ENCODE measurements around the gene ACAP2.
A peak's percentile ranks its signal among the peaks of the same experiment; 100 is the strongest.
"Not testable (repeated sequence)": the region's sequence is repeated elsewhere in the genome, so short reads cannot be mapped to it uniquely, and the experiment has no call there.

ACAP2 gene

DNA sequence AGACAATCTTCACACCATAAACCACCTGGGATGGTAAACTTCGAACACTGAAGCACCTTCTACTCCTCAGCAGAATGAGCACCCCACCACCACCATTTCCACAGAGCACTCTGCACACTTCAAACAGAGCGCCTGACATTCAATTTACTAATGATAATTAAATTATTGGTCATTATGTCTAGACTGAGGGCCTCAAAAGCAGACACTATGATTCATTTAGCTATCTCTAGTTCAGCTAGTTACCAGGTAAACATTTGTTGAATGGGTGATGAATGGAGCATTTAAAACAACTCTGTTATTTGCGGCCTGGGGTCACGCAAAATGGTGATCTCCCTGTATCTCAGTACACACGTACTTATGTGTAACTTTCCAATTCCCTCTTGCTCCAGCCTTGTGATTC is 40.9 kb downstream of the ACAP2 start:
- TF ChIP-seq, protein P1, sequence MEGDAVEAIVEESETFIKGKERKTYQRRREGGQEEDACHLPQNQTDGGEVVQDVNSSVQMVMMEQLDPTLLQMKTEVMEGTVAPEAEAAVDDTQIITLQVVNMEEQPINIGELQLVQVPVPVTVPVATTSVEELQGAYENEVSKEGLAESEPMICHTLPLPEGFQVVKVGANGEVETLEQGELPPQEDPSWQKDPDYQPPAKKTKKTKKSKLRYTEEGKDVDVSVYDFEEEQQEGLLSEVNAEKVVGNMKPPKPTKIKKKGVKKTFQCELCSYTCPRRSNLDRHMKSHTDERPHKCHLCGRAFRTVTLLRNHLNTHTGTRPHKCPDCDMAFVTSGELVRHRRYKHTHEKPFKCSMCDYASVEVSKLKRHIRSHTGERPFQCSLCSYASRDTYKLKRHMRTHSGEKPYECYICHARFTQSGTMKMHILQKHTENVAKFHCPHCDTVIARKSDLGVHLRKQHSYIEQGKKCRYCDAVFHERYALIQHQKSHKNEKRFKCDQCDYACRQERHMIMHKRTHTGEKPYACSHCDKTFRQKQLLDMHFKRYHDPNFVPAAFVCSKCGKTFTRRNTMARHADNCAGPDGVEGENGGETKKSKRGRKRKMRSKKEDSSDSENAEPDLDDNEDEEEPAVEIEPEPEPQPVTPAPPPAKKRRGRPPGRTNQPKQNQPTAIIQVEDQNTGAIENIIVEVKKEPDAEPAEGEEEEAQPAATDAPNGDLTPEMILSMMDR (IDR thresholded peaks at IDR 0.05; ENCODE audit: extremely low read depth, missing control alignments) = no peak
- DNase-seq (ENCODE audit: low spot score) = no peak

- not testable (repeated sequence) for DNase-seq (ENCODE audit: low spot score)
These were observed 44.4 kb downstream of the ACAP2 start for GRCh38 chr3:195398460-195398859.

GRCh38 chr3:195397524-195397923 is 45.3 kb downstream of the ACAP2 start:
- DNase-seq (ENCODE audit: low spot score) = no peak

DNA sequence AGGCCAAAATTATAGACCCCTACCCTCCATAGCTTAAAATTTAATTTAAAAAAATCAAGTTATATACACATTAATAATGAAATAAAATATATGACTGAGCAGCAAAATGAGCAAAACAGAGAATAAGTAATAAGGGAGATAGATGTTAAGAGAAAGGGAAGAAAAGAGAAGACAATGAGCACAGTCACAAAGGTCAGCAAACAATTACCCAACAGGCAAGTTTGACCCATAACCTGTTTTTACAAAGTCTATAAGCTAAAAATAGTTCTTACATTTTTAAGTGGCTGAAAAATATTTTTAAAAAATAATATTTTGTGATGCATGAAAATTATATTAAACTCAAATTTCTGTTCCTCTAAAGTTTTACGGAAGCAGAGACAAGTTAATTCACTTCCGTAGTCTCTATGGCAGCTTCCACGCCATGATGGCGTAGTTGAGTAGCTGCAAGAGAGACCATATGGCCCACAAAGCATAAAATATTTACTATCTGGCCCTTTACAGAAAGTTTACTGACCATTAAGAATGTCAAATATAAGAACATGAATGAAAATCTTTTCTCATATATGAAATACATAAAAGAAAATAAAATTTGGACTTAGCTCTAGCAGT is 47.5 kb downstream of the ACAP2 start:
- TF ChIP-seq, protein P1 (IDR thresholded peaks at IDR 0.05; ENCODE audit: extremely low read depth, missing control alignments) = no peak
- DNase-seq (ENCODE audit: low spot score) = no peak

More at GRCh38 chr3:195397524-195397923, 45.3 kb downstream of the ACAP2 start:
- TF ChIP-seq, protein P1 (IDR thresholded peaks at IDR 0.05; ENCODE audit: extremely low read depth, missing control alignments) = no peak

DNA sequence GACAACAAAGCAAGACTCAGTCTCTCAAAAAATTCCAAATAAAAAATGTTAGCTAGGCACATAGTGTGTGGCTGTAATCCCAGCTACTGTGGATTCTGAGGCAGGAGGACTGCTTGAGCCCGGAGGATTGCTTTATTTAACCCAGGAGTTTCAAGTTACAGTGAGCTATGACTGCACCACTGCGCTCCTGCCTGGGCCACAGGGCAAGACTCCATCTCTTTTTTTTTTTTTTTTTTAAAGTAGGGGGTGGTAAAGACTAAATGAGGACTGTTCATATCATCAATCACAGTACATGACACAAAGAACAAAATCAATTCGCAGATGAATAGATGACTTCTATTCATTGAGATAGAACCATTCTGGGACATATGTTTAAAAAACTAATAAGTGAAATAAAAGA is 48.1 kb downstream of the ACAP2 start:
- DNase-seq (ENCODE audit: low spot score) = no peak
- TF ChIP-seq, protein P1 (IDR thresholded peaks at IDR 0.05; ENCODE audit: extremely low read depth, missing control alignments) = no peak

DNA sequence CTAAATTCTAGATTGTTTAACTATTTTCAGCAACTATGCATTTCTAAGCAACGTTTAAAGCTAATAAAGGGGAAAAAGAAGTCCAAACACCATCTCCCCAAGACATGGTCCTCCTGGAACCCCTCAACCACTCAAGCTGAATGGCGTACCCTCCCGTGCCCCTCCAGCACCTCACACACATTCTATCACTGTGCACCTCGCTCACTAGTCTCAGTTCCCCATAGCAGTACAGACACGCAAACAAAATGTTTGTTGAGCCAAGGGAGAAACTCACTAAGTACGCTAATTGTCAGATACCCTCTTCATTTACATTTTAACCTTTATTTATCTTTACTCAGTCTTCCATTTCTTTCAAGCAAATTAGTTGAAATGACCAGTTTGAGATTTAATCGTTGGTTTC is 48.8 kb downstream of the ACAP2 start:
- TF ChIP-seq, protein P1 (IDR thresholded peaks at IDR 0.05; ENCODE audit: extremely low read depth, missing control alignments) = no peak
- DNase-seq (ENCODE audit: low spot score) = peak; percentile 39

DNA sequence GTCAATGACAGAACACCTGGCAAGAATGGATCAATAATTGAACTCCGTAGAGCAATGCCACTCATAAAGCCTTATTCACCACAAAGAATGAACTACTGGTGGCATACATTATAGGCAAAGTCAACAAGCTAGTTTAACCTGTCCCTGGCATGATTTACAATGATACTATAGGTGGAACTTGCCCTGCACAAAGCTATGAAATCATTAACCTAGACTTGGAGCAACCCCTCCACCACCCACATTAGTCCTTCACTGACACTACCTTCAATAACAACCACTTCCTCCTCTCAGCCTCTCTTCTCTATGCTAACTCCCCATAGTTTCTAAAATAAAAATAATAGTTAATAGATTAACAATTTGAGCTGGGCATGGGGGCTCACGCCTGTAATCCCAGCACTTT is 54.4 kb downstream of the ACAP2 start:
- DNase-seq (ENCODE audit: low spot score) = no peak
- TF ChIP-seq, protein P1 (IDR thresholded peaks at IDR 0.05; ENCODE audit: extremely low read depth, missing control alignments) = no peak

DNA sequence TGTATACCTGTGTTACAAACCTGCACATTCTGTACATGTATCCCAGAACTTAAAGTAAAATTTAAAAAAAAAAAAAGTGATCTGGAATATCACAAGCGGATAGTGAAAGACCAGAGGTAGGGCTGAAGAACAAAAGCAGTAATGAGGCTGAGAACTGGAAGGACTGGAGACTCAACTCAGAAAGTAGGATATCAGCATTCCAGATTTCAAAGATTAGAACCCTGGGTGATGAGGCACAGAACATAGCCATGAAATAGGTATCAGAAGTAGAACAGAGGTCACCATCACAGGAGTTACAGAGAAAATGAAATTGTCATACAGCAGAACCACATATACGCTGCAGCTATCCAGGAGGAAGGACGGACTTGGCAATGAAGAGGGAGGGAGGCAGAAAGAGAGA is 56.1 kb downstream of the ACAP2 start:
- no peak for DNase-seq (ENCODE audit: low spot score)
- TF ChIP-seq, protein P1 (IDR thresholded peaks at IDR 0.05; ENCODE audit: extremely low read depth, missing control alignments) = no peak
